ENCODE measurements around the gene MEGF9.
A peak's percentile ranks its signal among the peaks of the same experiment; 100 is the strongest.
"Not testable (repeated sequence)": the region's sequence is repeated elsewhere in the genome, so short reads cannot be mapped to it uniquely, and the experiment has no call there.

Gene MEGF9

DNA sequence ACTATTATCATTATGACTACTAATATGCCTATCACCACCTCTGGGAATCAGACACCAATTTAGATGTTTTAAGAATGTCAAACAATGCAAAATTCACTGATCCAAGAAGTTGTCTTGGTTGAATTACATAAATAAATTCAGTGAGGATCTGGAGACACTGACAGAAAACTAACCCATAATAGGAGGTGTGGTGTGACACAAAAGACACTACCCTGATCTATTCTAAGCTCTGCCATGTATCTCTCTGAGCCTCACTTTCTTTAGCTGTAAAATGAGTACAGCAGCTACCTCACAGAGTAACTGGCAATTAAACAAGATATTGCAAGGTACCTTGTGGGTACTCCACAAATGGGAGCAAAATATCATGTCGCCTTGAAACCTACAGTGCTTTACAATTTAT lies 141.8 kb downstream of the MEGF9 start:
- DNase-seq (ENCODE audit: low read depth, low spot score), result no peak

DNA sequence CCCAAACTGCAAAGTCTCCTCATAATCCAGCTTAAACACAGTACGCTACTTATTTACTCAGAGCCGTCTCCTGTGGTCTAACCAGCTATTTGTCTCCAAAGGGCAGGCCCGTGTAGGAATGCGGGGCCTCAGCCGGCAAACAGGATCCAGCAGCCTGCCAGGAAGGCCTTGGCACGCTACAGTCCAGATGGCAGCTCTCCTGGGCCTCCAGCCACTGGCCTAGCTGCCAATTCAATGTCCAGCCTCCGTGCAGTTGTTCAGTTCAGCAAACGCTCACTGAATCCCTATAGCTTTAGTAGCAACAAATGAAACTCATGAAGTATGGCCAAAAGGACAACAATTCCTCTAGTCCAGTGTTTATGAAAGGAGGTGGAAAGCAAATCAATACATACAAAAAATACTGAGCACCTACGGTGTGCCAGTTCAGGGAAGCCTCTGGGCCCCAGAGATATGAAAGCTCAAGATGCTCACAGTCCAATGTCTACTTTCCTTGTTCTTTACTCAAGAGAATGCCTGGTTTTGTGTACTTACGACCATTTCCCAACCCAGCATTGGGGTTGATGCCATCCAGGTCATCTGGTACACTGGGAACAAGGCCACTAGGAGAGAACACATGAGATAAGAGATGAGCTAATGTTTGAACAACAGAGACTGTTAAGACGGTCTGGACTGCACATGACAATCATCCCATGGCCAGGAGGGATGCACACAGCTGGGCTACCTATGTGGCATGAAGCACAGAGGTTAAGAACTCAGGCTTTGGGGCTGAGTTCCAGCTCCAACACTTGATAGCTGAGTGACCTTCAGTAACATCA lies 142.6 kb downstream of the MEGF9 start:
- DNase-seq (ENCODE audit: low read depth, low spot score), result peak; percentile 97

DNA sequence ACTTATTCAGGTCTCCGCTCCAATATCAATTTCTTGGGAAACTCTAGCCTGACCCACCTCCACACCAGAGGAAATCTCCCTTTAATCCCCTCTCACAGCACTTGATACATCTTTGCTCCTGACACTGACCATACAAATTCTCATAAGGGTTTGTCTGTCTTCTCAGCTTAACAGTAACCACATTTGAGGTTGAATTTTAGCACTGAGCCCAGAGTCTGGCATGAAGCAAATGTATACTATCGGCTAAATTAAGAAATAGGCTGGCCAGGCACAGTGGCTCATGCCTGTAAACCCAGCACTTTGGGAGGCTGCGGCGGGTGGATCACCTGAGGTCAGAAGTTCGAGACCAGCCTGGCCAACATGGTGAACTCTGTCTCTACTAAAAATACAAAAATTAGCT lies 144.0 kb downstream of the MEGF9 start:
- no peak for DNase-seq (ENCODE audit: low read depth, low spot score)

DNA sequence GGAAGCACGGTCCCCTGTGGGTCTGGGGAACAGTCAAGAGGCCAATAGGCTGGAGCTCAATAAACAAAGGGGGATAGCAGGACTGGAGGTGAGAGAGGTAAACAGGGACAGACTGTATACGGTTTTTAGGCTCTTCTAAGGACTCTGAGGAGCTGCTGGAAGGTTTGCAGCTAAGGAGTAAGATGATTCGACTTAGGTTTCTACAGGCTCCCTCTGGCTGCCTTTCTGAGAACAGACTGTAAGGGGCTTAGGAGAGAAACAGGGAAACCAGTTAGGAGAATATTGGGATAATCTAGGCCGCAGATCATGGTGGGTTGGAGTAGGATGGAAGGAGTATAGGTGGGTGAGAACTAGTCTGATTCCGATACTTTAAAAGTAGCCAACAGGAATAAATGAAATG lies 144.7 kb downstream of the MEGF9 start:
- DNase-seq (ENCODE audit: low read depth, low spot score), result peak; percentile 38

DNA sequence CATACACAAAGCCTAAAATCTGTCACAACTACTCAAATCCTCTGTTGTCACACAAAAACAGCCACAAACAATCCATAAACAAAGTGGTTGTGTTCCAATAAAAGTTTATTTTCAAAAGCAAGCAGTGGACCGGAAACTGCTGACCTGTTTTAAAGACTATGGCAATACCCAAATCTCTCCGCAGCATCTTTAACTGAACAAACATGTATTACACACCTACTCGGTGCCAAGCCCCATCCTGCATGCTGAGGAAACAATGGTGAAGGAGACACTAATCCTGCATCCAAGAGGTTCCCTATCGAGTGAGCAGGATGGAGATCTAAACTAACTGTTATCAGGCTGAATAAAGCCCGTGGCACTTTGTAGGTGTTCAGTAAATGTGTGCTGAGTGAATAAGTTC lies 145.5 kb downstream of the MEGF9 start:
- no peak for DNase-seq (ENCODE audit: low read depth, low spot score)

DNA sequence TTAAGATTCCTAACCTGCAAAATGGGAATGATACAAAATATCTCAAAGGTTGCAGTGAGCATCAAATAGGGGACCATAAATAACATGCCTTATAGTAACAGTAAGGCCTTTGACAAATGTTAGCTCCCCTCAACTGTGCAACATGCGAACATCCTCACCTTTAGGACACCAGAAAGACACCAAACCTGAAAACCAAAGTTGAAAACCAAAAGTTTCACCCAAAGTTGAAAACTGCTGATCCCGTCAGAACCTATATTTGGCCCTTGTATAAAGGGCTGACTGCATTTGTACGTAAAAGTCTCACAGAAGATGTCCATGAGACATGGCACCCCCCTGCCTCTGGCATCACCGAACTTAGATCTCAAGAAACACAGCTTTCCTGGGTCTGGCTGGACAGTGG lies 146.4 kb downstream of the MEGF9 start:
- no peak for DNase-seq (ENCODE audit: low read depth, low spot score)

DNA sequence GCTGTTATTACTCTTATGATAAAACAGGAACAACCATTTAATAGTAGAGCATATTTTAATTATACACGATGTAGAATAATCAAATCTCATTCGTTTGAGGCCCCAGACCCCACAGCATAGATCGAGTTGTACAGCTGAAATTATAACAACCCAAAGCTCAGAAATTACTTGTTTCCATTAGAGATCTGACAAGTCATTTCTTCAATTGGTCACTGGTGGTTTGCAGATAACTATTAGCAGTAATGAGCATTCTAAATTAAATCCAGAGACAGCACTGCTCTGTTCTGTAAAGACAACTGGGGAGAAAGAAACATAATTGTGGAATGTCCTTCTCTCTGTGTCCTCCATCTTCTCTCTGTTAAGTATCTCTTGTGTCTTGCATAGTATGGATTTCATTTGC lies 147.2 kb downstream of the MEGF9 start:
- DNase-seq (ENCODE audit: low read depth, low spot score), result no peak

DNA sequence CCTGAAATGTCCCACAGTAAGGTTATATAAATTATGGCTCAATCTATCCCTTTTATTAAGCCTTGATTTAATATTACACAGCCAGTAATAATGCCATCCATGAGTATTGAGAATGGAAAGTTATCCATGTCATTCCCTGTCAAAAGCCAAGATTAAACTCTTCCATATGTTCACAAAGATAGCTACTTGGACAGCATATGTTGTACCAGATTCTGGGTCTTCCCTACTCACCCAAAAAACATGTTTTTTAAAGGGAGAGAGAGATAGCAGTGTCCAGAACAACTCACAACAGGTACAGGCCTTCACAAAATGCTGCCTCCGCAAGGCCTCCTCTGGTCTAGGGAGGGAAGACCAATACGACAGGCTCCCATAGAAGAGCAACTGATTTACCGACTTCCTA lies 149.7 kb downstream of the MEGF9 start:
- no peak for DNase-seq (ENCODE audit: low read depth, low spot score)

DNA sequence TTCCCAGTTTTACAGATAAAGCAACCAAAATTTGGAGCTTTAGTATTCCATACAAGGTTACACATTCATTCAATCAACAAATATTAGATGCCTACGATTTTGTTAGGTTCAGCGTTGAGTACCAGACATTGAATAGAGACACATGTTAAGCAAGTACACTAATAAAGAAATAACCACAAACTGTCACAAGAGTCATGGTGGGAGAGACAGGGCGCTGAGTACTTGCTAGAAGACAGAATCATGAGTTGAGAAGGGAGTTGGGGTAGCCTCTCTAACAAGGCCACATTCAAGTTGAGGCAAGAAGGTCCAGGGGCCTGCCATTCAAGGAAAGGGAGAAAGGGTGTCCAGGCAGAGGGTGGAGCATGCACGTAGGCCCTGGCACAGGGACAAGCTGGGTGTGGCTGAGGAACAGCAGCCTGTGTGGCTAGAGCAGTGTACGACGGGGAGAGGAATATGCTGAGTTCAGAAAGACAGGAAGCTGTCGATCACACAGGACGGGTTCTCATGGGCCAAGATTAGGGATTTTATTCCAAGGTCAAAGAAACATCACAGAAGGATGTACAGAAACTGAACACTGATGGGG lies 151.3 kb downstream of the MEGF9 start:
- DNase-seq (ENCODE audit: low read depth, low spot score), result no peak

DNA sequence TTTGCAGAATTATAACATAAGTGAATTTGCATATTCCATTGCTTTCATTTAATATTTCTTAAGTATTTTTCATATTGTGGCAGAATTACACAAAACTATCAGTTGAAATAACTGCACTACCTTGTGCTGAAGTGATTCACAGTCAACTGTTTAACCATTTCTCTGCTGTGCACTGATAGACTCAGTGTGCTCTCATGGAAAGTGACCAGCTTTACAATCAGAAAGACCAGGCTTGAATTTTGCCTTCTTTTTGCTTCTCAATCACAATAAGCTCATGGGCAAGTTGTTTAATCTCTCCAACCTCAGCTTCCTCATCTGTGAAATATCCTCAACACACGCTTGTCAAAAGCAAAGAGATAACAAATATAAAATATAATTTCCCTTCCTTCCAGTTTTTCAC lies 152.6 kb downstream of the MEGF9 start:
- DNase-seq (ENCODE audit: low read depth, low spot score), result no peak

DNA sequence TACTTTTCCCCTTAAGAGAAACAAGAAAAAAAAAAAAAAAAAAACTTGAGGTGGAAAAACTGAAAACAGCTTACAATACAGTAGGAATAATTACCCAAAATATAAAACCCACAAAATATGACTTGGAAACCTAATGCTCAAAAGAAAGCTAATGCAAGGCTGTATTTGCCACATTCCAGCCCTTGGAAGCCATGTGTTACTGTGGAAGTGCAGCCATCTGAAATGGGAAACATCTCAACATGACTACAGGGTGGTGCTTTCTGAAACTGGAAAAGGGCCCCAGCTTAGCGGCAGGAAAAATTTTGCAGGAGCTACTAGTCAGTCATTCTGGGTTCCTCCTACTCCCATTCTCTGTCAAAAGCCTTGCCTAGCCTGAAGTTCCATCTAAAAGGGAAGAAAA lies 154.7 kb downstream of the MEGF9 start:
- DNase-seq (ENCODE audit: low read depth, low spot score), result no peak

DNA sequence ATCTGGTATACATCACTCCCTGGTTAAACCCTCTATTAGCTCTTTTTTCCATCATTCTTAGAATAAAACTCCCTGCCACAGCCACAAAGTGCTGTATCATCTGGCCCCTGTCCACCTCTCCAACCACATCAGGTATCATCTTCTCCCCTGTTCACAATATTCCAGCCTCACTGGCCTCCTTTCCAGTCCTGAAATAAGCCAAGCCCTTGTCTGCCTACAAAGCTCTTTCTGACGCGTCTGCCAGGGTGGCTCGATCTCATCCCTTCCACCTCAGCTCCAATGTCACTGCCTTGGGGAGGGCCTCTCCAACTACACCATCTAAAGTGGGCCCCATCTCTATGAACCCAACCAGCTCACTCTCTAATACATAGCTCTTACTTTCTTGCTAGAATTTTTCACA lies 155.8 kb downstream of the MEGF9 start:
- no peak for DNase-seq (ENCODE audit: low read depth, low spot score)

DNA sequence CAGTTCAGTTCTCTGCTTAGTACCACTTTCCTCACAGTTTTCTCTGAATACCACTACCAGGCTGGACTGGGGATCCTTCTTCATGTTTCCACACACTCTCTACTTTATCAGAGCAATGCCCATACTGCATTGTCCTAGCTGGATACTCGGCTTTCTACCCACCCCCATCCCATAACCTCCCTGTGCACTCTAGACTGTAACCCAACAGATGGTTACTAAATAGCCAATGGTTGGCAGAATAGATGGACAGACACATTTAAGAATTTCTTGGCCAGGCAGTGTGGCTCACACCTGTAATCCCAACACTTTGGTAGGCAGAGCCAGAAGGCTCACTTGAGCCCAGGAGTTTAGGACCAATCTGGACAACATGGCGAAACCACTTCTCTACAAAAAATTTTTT lies 157.1 kb downstream of the MEGF9 start:
- no peak for DNase-seq (ENCODE audit: low read depth, low spot score)

DNA sequence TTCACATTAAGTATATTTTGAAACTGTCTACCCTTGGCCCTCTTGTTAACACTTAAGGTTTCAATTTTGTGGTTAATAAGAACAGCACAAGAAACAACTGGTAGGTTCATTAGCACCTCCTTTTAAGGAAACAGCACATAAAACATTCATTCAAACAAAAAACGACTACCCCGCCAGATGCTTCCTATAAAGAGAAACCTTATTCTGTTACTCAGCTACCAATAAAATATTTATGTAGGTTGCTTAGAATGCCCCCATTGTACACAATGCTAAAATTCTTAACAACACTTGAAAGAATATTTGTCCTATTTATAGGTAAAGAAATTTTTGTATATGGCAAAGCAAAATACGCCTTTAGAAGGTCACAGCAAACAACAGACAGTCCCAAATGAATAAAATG lies 157.5 kb downstream of the MEGF9 start:
- DNase-seq (ENCODE audit: low read depth, low spot score), result no peak

DNA sequence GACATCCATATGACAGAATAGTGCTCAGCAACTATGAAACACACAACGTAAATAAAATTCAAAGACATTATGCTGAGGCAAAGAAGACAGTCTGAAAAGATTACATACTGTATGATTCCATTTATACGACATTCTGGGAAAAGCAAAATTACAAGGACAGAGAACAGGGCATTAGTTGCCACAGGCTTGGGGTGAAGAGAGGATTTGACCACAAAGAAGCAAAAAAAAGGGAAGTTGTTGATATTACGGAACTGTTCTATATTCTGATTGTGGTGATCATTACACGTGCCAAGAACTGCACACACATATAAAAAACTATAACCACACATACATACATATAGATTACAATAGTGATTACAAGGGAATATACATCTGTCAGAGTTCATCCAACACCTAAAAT lies 158.4 kb downstream of the MEGF9 start:
- DNase-seq (ENCODE audit: low read depth, low spot score), result no peak

DNA sequence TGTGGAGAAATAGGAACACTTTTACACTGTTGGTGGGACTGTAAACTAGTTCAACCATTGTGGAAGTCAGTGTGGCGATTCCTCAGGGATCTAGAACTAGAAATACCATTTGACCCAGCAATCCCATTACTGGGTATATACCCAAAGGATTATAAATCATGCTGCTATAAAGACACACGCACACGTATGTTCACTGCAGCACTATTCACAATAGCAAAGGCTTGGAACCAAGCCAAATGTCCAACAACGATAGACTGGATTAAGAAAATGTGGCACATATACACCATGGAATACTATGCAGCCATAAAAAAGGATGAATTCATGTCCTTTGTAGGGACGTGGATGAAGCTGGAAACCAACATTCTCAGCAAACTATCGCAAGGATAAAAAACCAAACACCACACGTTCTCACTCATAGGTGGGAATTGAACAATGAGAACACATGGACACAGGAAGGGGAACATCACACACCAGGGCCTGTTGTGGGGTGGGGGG lies 162.0 kb downstream of the MEGF9 start:
- not testable (repeated sequence) for DNase-seq (ENCODE audit: low read depth, low spot score)
